Cardiac septum (tissue), 1 donor: ENCODE data around the gene ZNF669. TPM values are rescaled to one million over a fixed set of nuclear protein-coding genes. Genes with fewer than 3 reads are reported as not detected.
A peak's percentile ranks its signal among the peaks of the same experiment; 100 is the strongest.
"Not testable (repeated sequence)": the region's sequence is repeated elsewhere in the genome, so short reads cannot be mapped to it uniquely, and the experiment has no call there.

ENCODE experiments used
- DNase-seq: peaks from one replicate; pipeline ENCODE4 v3.0.0-alpha.2; 2020; ENCODE audit warnings: low spot score
- intact Hi-C: fragments of 100-400 bp; cut with DNase I; formaldehyde crosslinking; loops from one replicate; pipeline ENCODE4 v1.14.0; 2022
- long read RNA-seq: library from polyadenylated mRNA; unstranded; transcript quantifications from one replicate; pipeline ENCODE4 v2.0.0, GENCODE V29; 2021
- total RNA-seq: library from RNA; stranded (reverse); fragmentation: NEBNext Ultra II Directional; extraction: Animal tissue kit (Norgen Biotek cat#: 25700); gene quantifications from one replicate; pipeline ENCODE4 v1.2.1, GENCODE V29; 2021
- donor health status: DM: no; HTN: no; CAD: no.

Gene ZNF669
- total RNA-seq: 3.1 TPM
- long read RNA-seq: 0 reads

DNA sequence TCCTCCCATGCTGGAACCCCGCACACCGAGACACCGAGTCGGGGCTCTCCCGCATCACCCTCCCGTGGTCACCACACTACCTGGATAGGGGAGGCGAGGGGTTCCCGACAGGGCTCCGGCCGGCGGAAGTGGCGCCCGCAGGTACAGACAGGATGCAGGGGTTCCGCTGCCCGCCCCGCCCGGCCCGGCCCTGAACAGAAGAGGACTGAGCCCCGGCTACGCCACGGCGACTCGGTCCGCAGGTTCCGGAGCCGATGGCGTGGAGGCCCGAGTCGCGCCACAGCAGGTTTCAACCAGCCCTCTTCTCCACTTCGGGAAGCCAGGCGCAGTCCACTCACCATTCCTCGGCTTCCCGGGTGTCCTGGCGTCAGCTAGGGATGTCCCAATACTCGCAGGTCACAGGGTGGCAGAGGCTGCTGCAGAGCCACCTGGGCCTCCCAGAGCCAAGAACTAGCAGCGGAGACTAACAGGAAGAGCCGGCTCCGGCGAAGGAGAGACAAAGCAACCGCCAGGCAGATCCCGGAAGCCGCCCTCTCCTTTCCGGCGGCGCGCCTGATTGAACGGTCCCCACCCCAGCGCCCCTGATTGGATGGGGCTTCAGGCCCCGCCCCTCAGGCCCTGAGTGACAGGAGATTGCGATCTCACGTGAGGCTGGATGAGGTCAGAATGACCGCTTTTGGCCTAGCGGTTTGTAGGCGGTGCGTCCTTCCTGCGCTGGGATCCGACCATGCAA lies at the start of gene ZNF669:
Gene ZNF669 (minus strand): TSS at position 498 of the 733 bp plus-strand sequence. CDS start 157 bp downstream, at position 341.
- intact Hi-C loops: loop anchor here (2.0 kb wide), 1 partner anchor 25 kb away; the partner anchor contains the start of gene ZNF670

GRCh38 chr1:247147781-247148180 lies 43.6 kb upstream of the ZNF669 start:
- intact Hi-C loops: no loop called here
- DNase-seq: no peak

More for the DNA sequence above, at the start of gene ZNF669:
- peak; percentile 97 for DNase-seq

GRCh38 chr1:247147120-247147519 lies 43.0 kb upstream of the ZNF669 start:
- DNase-seq, intact Hi-C loops: not testable (repeated sequence)

GRCh38 chr1:247146671-247147070 lies 42.5 kb upstream of the ZNF669 start:
- intact Hi-C loops: no loop called here
- DNase-seq: no peak

DNA sequence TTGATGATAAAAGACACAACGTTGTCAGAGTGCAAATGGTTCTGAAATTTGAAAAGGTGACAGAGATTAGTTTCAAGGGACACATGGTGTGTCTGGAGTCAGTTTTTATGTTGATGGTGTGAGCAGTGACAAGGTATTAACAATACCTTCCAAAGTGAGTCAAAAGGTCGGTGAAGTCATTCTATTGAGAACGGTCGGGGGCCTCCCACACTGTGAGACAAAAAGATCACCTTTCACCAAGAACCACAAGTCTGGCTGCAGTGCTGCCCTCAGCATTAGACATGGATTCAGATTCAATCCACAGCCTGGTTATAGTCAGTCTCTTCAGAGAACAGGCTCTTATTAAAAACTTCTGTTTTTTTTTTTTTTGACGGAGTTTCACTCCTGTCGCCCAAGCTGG lies 41.1 kb upstream of the ZNF669 start:
- intact Hi-C loops: no loop called here
- DNase-seq: no peak

GRCh38 chr1:247139557-247139956 lies 35.4 kb upstream of the ZNF669 start:
- intact Hi-C loops: not testable (repeated sequence)

GRCh38 chr1:247131236-247131635 lies 27.1 kb upstream of the ZNF669 start:
- intact Hi-C loops: no loop called here
- DNase-seq: no peak

More at GRCh38 chr1:247139557-247139956, 35.4 kb upstream of the ZNF669 start:
- not testable (repeated sequence) for DNase-seq

GRCh38 chr1:247127519-247128282 lies 23.5 kb upstream of the ZNF669 start:
- not testable (repeated sequence) for DNase-seq
- intact Hi-C loops: loop anchor here (5.0 kb wide), 1 partner anchor 45 kb away; the partner anchor contains the start of gene ZNF124

GRCh38 chr1:247126601-247127000 lies 22.4 kb upstream of the ZNF669 start:
- intact Hi-C loops: loop anchor here (5.0 kb wide), 1 partner anchor 46 kb away; the partner anchor contains the start of gene ZNF124
- DNase-seq: not testable (repeated sequence)

- intact Hi-C loops: loop anchor here (5.0 kb wide), 1 partner anchor 46 kb away; the partner anchor contains the start of gene ZNF124
Measured at GRCh38 chr1:247126166-247126565, 22.0 kb upstream of the ZNF669 start.

DNA sequence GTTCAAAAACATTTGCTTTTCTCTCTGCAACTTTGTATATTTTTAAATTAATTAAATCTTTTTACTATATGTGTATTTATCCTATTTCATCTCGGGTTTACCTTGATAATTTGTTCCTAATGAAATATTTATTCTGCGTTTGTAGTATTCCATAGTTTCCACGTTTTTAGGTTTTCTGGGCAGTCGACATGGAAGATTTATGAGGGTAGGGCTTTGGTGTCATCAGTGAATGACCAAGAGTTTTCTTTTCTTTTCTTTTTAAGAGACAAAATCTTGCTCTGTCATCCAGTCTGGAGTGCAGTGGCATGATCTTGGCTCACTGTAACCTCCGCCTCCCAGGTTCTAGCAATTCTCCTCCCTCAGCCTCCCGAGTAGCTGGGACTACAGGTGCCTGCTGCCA lies 17.2 kb upstream of the ZNF669 start:
- DNase-seq: no peak
- intact Hi-C loops: no loop called here

More at GRCh38 chr1:247126166-247126565, 22.0 kb upstream of the ZNF669 start:
- not testable (repeated sequence) for DNase-seq

GRCh38 chr1:247120408-247120668 lies 16.2 kb upstream of the ZNF669 start:
- DNase-seq, intact Hi-C loops: not testable (repeated sequence)

DNA sequence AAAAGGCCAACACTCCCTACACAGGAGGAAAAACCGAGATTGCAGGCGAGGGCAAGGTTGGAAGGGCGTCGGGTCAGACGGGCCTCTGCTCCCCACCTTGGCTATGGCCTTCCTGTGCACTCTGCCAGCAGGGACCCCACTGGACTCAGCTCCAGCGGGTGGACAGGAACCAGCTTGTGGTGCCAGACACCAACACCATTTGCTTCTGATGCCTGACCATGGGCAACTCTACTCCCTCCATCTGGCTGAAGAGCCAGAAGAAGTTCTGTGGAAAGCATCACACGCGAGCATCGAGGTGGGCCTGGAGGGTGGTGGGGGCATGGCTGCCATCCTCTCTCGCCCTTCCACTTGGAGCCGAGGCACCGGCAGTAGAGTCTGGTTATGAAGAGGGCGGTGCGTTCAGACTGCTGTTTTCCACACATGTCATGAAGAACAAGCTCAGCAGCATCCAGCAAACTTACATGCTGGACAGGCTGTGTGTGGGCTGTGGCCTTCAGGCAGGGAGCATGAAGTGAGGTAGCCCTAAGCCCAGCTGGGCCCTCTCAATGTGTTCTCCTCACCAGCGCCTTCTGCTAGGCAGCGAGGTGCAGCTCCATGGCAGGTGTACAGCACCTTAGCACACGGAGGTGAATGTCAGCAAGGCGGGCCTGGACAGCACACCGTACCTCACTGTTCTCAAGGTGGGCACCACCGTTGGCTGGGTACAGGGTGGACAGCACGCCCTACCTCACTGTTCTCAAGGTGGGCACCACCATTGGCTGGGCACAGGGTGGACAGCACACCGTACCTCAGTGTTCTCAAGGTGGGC lies 15.6 kb upstream of the ZNF669 start:
- no peak for DNase-seq
- intact Hi-C loops: no loop called here

DNA sequence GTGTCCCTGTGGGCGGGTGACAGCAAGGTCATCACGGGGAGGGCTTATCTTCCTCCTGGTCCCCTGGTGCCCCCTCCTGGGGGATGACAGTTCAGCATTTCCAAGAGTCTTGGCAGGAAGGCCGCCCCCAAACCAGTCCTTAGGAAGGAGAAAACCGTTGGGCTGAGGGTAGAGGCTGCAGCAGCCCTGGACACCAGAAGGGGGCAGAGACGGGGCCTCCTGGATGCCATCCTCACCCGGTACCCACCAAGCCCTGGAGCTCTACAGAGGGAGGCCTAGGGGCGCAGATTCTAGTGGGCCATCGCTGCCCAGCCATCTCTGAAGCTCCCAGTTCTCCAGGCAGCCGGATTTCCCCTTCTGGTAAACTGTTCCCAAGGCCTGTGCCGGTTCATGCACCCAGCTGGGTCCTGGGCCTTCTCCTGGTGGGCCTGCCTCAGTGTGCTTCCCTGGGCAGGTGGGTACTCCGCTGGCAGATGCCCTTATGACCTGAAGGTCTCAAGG lies 14.8 kb upstream of the ZNF669 start:
- intact Hi-C loops: no loop called here
- DNase-seq: no peak

GRCh38 chr1:247115545-247115944 lies 11.4 kb upstream of the ZNF669 start:
- intact Hi-C loops: no loop called here
- no peak for DNase-seq

GRCh38 chr1:247115141-247115510 lies 11.0 kb upstream of the ZNF669 start:
- DNase-seq: no peak
- intact Hi-C loops: no loop called here

- no peak for DNase-seq
Measured at GRCh38 chr1:247114351-247115140, 10.4 kb upstream of the ZNF669 start.

GRCh38 chr1:247113733-247114271 lies 9.6 kb upstream of the ZNF669 start:
- no peak for DNase-seq
- intact Hi-C loops: loop anchor here (5.0 kb wide), 3 partner anchors 98 to 218 kb away; partner anchors contain the start of genes AHCTF1 and ZNF496

More at GRCh38 chr1:247114351-247115140, 10.4 kb upstream of the ZNF669 start:
- intact Hi-C loops: loop anchor here (5.0 kb wide), 3 partner anchors 98 to 218 kb away; partner anchors contain the start of genes AHCTF1 and ZNF496
